Keratinocyte (primary cell): Measurements from ENCODE around the gene CDYL. TPM values are rescaled to one million over a fixed set of nuclear protein-coding genes. Genes with fewer than 3 reads are reported as not detected.

Experiments
- DNase-seq: peaks from one replicate; pipeline ENCODE4 v3.0.0-alpha.2; 2011; ENCODE audit warnings: low read depth, missing footprints, low spot score
- FAIRE-seq: peaks from 2 replicates; lab custom pipeline; 2011; peaks lifted over from hg19 to GRCh38; lab: Jason Lieb, UNC
- H2AFZ ChIP-seq: 2 replicates; pipeline ENCODE4 v1.6.0; 2012; ENCODE audit warnings: low read length, control low read depth, inconsistent platforms; ENCODE audit not compliant: control insufficient read depth
- H3K27ac ChIP-seq: 2 replicates; pipeline ENCODE4 v1.5.1; 2011; ENCODE audit warnings: low read length; ENCODE audit not compliant: control insufficient read depth, insufficient read depth
- H3K27me3 ChIP-seq: 3 replicates; pipeline ENCODE4 v1.6.0; 2011; ENCODE audit warnings: low read length; ENCODE audit not compliant: control insufficient read depth, insufficient read depth; ENCODE audit errors: extremely low read depth
- H3K36me3 ChIP-seq, 2 experiments: 2 replicates in 1 of 2; 3 replicates in 1 of 2; pipeline ENCODE4 v1.5.1; 2011; ENCODE audit warnings: low read length in 2 of 2, mild to moderate bottlenecking in 1 of 2; ENCODE audit not compliant: control insufficient read depth in 2 of 2, insufficient read depth in 2 of 2; ENCODE audit errors: extremely low read depth in 1 of 2
- H3K4me1 ChIP-seq: 3 replicates; pipeline ENCODE4 v1.5.1; 2011; ENCODE audit warnings: low read length; ENCODE audit not compliant: control insufficient read depth, insufficient read depth; ENCODE audit errors: extremely low read depth
- H3K4me2 ChIP-seq: 3 replicates; pipeline ENCODE4 v1.6.0; 2011; ENCODE audit warnings: low read depth, low read length; ENCODE audit not compliant: control insufficient read depth, insufficient read depth; ENCODE audit errors: extremely low read depth
- H3K4me3 ChIP-seq, 3 experiments: fragments of 200-600 bp in 1 of 3; sonication (generic) in 1 of 3; 2 replicates in 2 of 3; 3 replicates in 1 of 3; pipeline ENCODE4 v1.5.1; 2011 to 2016; ENCODE audit warnings: low read length in 3 of 3, mild to moderate bottlenecking in 3 of 3, control low read depth in 2 of 3, inconsistent platforms in 1 of 3, low read depth in 1 of 3, mixed read lengths in 1 of 3, mixed run types in 1 of 3, moderate library complexity in 1 of 3; ENCODE audit not compliant: control insufficient read depth in 2 of 3, insufficient read depth in 2 of 3; ENCODE audit errors: extremely low read depth in 1 of 3
- H3K79me2 ChIP-seq: 2 replicates; pipeline ENCODE4 v1.6.0; 2012; ENCODE audit warnings: low read length; ENCODE audit not compliant: control insufficient read depth, insufficient read depth
- H3K9ac ChIP-seq: 3 replicates; pipeline ENCODE4 v1.6.0; 2011; ENCODE audit warnings: low read length; ENCODE audit not compliant: control insufficient read depth, insufficient read depth; ENCODE audit errors: extremely low read depth
- H3K9me1 ChIP-seq: 3 replicates; pipeline ENCODE4 v1.6.0; 2011; ENCODE audit warnings: low read length; ENCODE audit not compliant: control insufficient read depth, insufficient read depth; ENCODE audit errors: extremely low read depth
- H3K9me3 ChIP-seq: 2 replicates; pipeline ENCODE4 v1.5.1; 2012; ENCODE audit warnings: low read depth, low read length; ENCODE audit not compliant: control insufficient read depth
- H4K20me1 ChIP-seq: 3 replicates; pipeline ENCODE4 v1.6.0; 2011; ENCODE audit warnings: low read length; ENCODE audit not compliant: control insufficient read depth, insufficient read depth; ENCODE audit errors: extremely low read depth
- EZH2 ChIP-seq: IDR thresholded peaks from one replicate; pipeline ENCODE4 v1.6.1; 2012; ENCODE audit warnings: inconsistent platforms, mild to moderate bottlenecking, low read length, moderate library complexity
- dilution Hi-C: fragments of 300-500 bp; cut with MboI; formaldehyde crosslinking; loops from one replicate; pipeline ENCODE4 v1.7.0; 2020; ENCODE audit warnings: low sequenced_read_pairs; ENCODE audit not compliant: extremely low pct_ligation_motif_present
- polyA plus RNA-seq, 5 experiments: library from polyadenylated mRNA; depleted of rRNA in 3 of 5; stranded (reverse) in 3 of 5; stranded (forward) in 1 of 5; unstranded in 1 of 5; fragments of >200 nt; gene quantifications; 1 replicate in 1 of 5; 2 replicates in 3 of 5; 3 replicates in 1 of 5; pipeline versions ENCODE4 v1.2.1 to v1.2.3, GENCODE V29; 2011 to 2012; ENCODE audit warnings: missing spikeins in 2 of 5, low read depth in 1 of 5, low replicate concordance in 1 of 5
- TF ChIP-seq, protein P1 (sequence below), 3 experiments: IDR thresholded peaks in 1 of 3; conservative IDR thresholded peaks in 1 of 3; optimal IDR thresholded peaks in 1 of 3; 2 replicates in 2 of 3; 3 replicates in 1 of 3; pipeline versions ENCODE3 to v1.5.1; 2011; ENCODE audit warnings: low read length in 3 of 3, mild to moderate bottlenecking in 3 of 3, moderate library complexity in 2 of 3, control low read depth in 1 of 3, inconsistent platforms in 1 of 3; ENCODE audit not compliant: insufficient read depth in 2 of 3; ENCODE audit errors: extremely low read depth in 1 of 3

CDYL gene
- polyA plus RNA-seq, 1 donor (not counting 4 experiments of a cell fraction or from before 2014, with no cell fraction given) = 48.0 TPM

DNA sequence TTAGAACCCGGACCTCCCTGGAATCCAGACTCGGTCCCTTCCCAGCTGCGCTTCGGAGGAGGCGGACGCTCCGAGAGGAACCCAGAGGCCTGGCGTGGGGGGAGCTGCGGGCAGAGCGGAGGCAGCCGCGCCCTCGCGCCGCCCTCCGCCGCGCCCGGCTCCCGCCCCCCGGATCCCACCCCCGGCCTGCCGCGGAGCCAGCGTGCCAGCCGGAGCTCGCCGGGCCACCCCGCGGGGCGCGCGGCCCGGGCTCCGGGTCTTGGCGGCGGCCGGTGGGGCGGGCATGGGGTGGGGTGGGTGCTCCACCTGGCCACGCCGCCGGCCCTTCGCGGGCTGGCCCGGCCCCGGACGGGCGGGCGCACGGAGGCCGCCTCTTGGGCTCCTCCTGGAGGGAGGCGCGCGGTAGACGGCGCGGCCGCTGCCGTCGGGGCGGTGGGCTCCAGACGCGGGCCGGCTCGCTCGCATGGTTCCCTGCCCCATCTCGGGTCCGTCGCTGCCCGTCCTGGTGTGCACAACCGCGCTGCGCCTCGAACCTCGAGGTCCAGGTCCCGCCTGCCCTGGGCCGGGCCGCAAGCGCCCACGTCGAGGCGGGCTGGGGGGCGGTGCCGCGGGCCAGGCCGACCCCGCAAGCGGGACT lies 592 bp upstream of the CDYL start:
- dilution Hi-C loops = no loop called here
- Histone ChIP-seq H3K9me3 (peaks cover 2% of the 10 kb centered on the region), H4K20me1 (peaks cover 4% of the 10 kb centered on the region), H3K36me3 (no peaks in the 10 kb centered on the region), H3K9me1 (no peaks in the 10 kb centered on the region), H3K27me3 (no peaks in the 10 kb centered on the region), H3K4me1 (peaks cover 2% of the 10 kb centered on the region), H3K9ac (peak overlapping the region; percentile 62), H3K27ac (peak overlapping the region; percentile 49), H3K4me3 (peak overlapping the region; percentile 33 to 61 (median 56)), H2AFZ (peak overlapping the region; percentile 77), H3K4me2 (peak overlapping the region; percentile 65), H3K79me2 (peaks cover 34% of the 10 kb centered on the region)
- no peak for DNase-seq
- TF ChIP-seq EZH2 = no peak
- TF ChIP-seq, protein P1, sequence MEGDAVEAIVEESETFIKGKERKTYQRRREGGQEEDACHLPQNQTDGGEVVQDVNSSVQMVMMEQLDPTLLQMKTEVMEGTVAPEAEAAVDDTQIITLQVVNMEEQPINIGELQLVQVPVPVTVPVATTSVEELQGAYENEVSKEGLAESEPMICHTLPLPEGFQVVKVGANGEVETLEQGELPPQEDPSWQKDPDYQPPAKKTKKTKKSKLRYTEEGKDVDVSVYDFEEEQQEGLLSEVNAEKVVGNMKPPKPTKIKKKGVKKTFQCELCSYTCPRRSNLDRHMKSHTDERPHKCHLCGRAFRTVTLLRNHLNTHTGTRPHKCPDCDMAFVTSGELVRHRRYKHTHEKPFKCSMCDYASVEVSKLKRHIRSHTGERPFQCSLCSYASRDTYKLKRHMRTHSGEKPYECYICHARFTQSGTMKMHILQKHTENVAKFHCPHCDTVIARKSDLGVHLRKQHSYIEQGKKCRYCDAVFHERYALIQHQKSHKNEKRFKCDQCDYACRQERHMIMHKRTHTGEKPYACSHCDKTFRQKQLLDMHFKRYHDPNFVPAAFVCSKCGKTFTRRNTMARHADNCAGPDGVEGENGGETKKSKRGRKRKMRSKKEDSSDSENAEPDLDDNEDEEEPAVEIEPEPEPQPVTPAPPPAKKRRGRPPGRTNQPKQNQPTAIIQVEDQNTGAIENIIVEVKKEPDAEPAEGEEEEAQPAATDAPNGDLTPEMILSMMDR (optimal IDR thresholded peaks at IDR 0.05 in 1 of 3, IDR thresholded peaks at IDR 0.05 in 1 of 3, conservative IDR thresholded peaks at IDR 0.05 in 1 of 3; ENCODE audit: extremely low read depth in 1 of 3, insufficient read depth in 2 of 3, low read length in 3 of 3) = peak in 2 of 3 experiments; percentile 40 to 43
- FAIRE-seq = no peak

DNA sequence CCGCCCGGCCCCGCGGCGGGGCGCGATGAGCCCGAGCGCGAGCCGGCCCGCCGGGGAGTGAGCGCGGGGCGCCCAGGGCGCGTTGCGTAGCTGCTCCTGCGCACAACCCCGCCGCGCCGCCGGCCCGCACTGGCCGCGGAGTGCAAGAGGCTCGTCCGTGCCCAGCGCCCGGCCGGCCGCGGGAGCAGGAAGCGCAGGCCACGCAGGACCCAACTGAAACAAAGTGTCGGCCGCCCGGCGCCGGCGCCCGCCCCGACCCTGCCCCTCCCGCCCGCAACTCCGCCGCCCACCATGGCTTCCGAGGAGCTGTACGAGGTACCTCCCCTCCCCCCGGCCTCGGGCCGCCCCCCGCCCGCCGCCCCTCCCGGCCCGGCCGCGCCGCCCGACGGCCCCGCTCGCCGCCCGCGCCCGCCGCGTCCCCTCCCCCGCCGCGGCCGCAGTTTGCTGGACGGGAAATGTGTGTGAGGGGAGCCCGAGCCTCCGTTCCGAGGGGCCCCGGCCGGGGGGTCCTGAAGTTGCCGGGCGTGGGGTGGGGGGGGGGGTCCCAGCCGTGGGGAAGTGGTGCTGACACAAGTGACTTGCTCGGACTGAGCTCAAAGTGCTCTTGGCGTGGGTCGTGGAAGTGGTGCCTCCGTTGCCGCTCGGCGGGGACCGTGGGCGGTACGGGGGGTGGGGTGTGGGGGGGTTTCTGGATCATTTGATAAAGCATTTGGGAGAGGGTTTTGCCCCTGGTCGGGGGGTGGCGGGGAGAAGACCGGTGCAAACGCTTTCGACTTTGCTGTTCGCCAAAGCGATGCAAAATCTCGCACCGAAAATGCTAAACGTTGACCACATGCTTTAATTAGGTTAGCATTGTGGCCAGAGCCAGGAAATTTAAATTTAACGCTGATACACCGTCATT lies 539 bp downstream of the CDYL start:
- H4K20me1 ChIP-seq = peaks cover 7% of the 10 kb centered on the region
- no peaks in the 10 kb centered on the region for H3K36me3 ChIP-seq
- no peak for DNase-seq
- FAIRE-seq = no peak
- H3K9me3 ChIP-seq = peaks cover 2% of the 10 kb centered on the region
- peaks cover 3% of the 10 kb centered on the region for H3K4me1 ChIP-seq
- no peaks in the 10 kb centered on the region for H3K27me3 ChIP-seq
- peak overlapping the region; percentile 81 for H3K9ac ChIP-seq
- peaks cover 45% of the 10 kb centered on the region for H3K79me2 ChIP-seq
- peak overlapping the region; percentile 90 for H3K4me2 ChIP-seq
- H2AFZ ChIP-seq = no peak overlapping the region
- no peaks in the 10 kb centered on the region for H3K9me1 ChIP-seq
- dilution Hi-C loops = no loop called here
- H3K4me3 ChIP-seq = peak overlapping the region; percentile 58 to 84 (median 70)
- H3K27ac ChIP-seq = peak overlapping the region; percentile 78
- TF ChIP-seq, protein P1 (optimal IDR thresholded peaks at IDR 0.05 in 1 of 3, IDR thresholded peaks at IDR 0.05 in 1 of 3, conservative IDR thresholded peaks at IDR 0.05 in 1 of 3; ENCODE audit: extremely low read depth in 1 of 3, insufficient read depth in 2 of 3, low read length in 3 of 3) = no peak
- no peak for TF ChIP-seq EZH2
